BJ (cell line): ENCODE measurements around the gene TNFRSF19. TPM values are rescaled to one million over a fixed set of nuclear protein-coding genes. Genes with fewer than 3 reads are reported as not detected.
A peak's percentile ranks its signal among the peaks of the same experiment; 100 is the strongest.

Experiments used
- CTCF ChIA-PET: fragments of 350-600 bp; formaldehyde crosslinking; extraction: SDS; loops from one replicate; lab custom pipeline; 2021; ENCODE audit warnings: antibody characterized with exemption, inconsistent platforms; lab: Yijun Ruan, JAX
- POLR2A ChIA-PET: fragments of 300-600 bp; sonication (Branson Sonifier 250); formaldehyde crosslinking; extraction: SDS; loops from one replicate; lab custom pipeline; 2021; ENCODE audit warnings: antibody characterized with exemption; lab: Charles Lee
- DNase-seq: peaks from one replicate; pipeline ENCODE4 v3.0.0-alpha.2; 2011; ENCODE audit warnings: low read depth
- H3K27me3 ChIP-seq: 2 replicates; pipeline ENCODE4 v1.6.0; 2011; ENCODE audit warnings: low read length; ENCODE audit not compliant: control insufficient read depth, insufficient read depth
- H3K36me3 ChIP-seq: 2 replicates; pipeline ENCODE4 v1.5.1; 2011; ENCODE audit warnings: low read length; ENCODE audit not compliant: control insufficient read depth, insufficient read depth
- H3K4me3 ChIP-seq: 2 replicates; pipeline ENCODE4 v1.5.1; 2011; ENCODE audit warnings: low read depth, mild to moderate bottlenecking, control low read depth, low read length
- polyA plus RNA-seq: library from polyadenylated mRNA; depleted of rRNA; stranded (reverse); fragments of >200 nt; gene quantifications from 2 replicates; pipeline ENCODE4 v1.2.3, GENCODE V29; 2011
- TF ChIP-seq, protein P1 (sequence below): IDR thresholded peaks from 2 replicates; pipeline ENCODE4 v1.5.1; 2011; ENCODE audit warnings: low read depth, mild to moderate bottlenecking, control low read depth, inconsistent platforms, low read length, moderate library complexity; ENCODE audit not compliant: insufficient read depth

TNFRSF19 gene
- polyA plus RNA-seq, 1 experiment, result 14.8 TPM

- no peaks in the 10 kb centered on the region for H3K27me3 ChIP-seq
- H3K36me3 ChIP-seq, result no peaks in the 10 kb centered on the region
- ChIA-PET CTCF (interaction anchor here (0.8 to 1.9 kb wide), 2 partner anchors 12 to 92 kb away, joined by 3 to 5 read pairs; partner anchors contain the start of gene TNFRSF19), POLR2A (no interaction called here)
- TF ChIP-seq, protein P1, sequence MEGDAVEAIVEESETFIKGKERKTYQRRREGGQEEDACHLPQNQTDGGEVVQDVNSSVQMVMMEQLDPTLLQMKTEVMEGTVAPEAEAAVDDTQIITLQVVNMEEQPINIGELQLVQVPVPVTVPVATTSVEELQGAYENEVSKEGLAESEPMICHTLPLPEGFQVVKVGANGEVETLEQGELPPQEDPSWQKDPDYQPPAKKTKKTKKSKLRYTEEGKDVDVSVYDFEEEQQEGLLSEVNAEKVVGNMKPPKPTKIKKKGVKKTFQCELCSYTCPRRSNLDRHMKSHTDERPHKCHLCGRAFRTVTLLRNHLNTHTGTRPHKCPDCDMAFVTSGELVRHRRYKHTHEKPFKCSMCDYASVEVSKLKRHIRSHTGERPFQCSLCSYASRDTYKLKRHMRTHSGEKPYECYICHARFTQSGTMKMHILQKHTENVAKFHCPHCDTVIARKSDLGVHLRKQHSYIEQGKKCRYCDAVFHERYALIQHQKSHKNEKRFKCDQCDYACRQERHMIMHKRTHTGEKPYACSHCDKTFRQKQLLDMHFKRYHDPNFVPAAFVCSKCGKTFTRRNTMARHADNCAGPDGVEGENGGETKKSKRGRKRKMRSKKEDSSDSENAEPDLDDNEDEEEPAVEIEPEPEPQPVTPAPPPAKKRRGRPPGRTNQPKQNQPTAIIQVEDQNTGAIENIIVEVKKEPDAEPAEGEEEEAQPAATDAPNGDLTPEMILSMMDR, result no peak
- DNase-seq, result no peak
- peak overlapping the region; percentile 18; the same call in 1 of the 2 replicates for H3K4me3 ChIP-seq
Observed at GRCh38 chr13:23558675-23559536, 11.3 kb upstream of the TNFRSF19 start.

- DNase-seq, result no peak
- CTCF ChIA-PET, result interaction anchor here (0.9 to 1.9 kb wide), 2 partner anchors 10 to 13 kb away, joined by 3 to 5 read pairs; partner anchors contain the start of gene TNFRSF19
Observed at GRCh38 chr13:23560571-23561089, 9.6 kb upstream of the TNFRSF19 start.

GRCh38 chr13:23561261-23561660, 9.0 kb upstream of the TNFRSF19 start:
- no peak for DNase-seq
- CTCF ChIA-PET, result interaction anchor here (0.9 kb wide), 1 partner anchor 13 kb away, joined by 3 read pairs; no protein-coding TSS in a partner anchor

More at GRCh38 chr13:23560571-23561089, 9.6 kb upstream of the TNFRSF19 start:
- TF ChIP-seq, protein P1, result no peak
- Histone ChIP-seq H3K27me3 (no peaks in the 10 kb centered on the region), H3K36me3 (no peaks in the 10 kb centered on the region), H3K4me3 (no peak overlapping the region)
- POLR2A ChIA-PET, result no interaction called here

GRCh38 chr13:23563085-23563845, 6.9 kb upstream of the TNFRSF19 start:
- no peak for DNase-seq
- ChIA-PET CTCF (interaction anchor here (1.2 kb wide), 1 partner anchor 12 kb away, joined by 3 read pairs; no protein-coding TSS in a partner anchor), POLR2A (no interaction called here)
- no peaks in the 10 kb centered on the region for H3K36me3 ChIP-seq
- no peaks in the 10 kb centered on the region for H3K27me3 ChIP-seq
- H3K4me3 ChIP-seq, result no peak overlapping the region
- TF ChIP-seq, protein P1, result no peak

More at GRCh38 chr13:23561261-23561660, 9.0 kb upstream of the TNFRSF19 start:
- POLR2A ChIA-PET, result no interaction called here
- TF ChIP-seq, protein P1, result no peak
- H3K27me3 ChIP-seq, result no peaks in the 10 kb centered on the region
- H3K36me3 ChIP-seq, result no peaks in the 10 kb centered on the region
- H3K4me3 ChIP-seq, result no peak overlapping the region
